Measurements from ENCODE around the gene ZNF322.
"Not testable (repeated sequence)": the region's sequence is repeated elsewhere in the genome, so short reads cannot be mapped to it uniquely, and the experiment has no call there.

Gene ZNF322

GRCh38 chr6:26659042-26659999 lies at the start of gene ZNF322:
Gene ZNF322, minus strand, starts transcription at chr6:26659746. Its CDS starts 21,193 bp downstream, at chr6:26638553.
- peak; percentile 90 to 94 for DNase-seq

GRCh38 chr6:26705780-26706179 lies 46.2 kb upstream of the ZNF322 start:
- DNase-seq = not testable (repeated sequence)

- not testable (repeated sequence) for DNase-seq
Measured at GRCh38 chr6:26705352-26705751, 45.8 kb upstream of the ZNF322 start.

- not testable (repeated sequence) for DNase-seq
Measured at GRCh38 chr6:26701023-26701747, 41.6 kb upstream of the ZNF322 start.

GRCh38 chr6:26697496-26697895 lies 38.0 kb upstream of the ZNF322 start:
- DNase-seq = not testable (repeated sequence)

GRCh38 chr6:26689324-26689947 lies 29.9 kb upstream of the ZNF322 start:
- not testable (repeated sequence) for DNase-seq

GRCh38 chr6:26682435-26683042 lies 23.0 kb upstream of the ZNF322 start:
- not testable (repeated sequence) for DNase-seq

- DNase-seq = not testable (repeated sequence)
Measured at GRCh38 chr6:26673287-26673686, 13.7 kb upstream of the ZNF322 start.

- not testable (repeated sequence) for DNase-seq
Measured at GRCh38 chr6:26670558-26670957, 11.0 kb upstream of the ZNF322 start.

- not testable (repeated sequence) for DNase-seq
Measured at GRCh38 chr6:26670003-26670402, 10.5 kb upstream of the ZNF322 start.

- peak; percentile 32 to 35 for DNase-seq
Measured at GRCh38 chr6:26660000-26660361, 435 bp upstream of the ZNF322 start.

GRCh38 chr6:26657256-26657655 lies 2.3 kb downstream of the ZNF322 start:
- no peak for DNase-seq

GRCh38 chr6:26653007-26653406 lies 6.5 kb downstream of the ZNF322 start:
- no peak for DNase-seq

GRCh38 chr6:26651133-26651781 lies 8.3 kb downstream of the ZNF322 start:
- DNase-seq = no peak

GRCh38 chr6:26646074-26646473 lies 13.5 kb downstream of the ZNF322 start:
- no peak for DNase-seq

- DNase-seq = no peak
Measured at GRCh38 chr6:26640806-26641205, 18.7 kb downstream of the ZNF322 start.

GRCh38 chr6:26629359-26629758 lies 30.2 kb downstream of the ZNF322 start:
- DNase-seq = no peak

GRCh38 chr6:26627843-26628242 lies 31.7 kb downstream of the ZNF322 start:
- DNase-seq = no peak

GRCh38 chr6:26624557-26624956 lies 35.0 kb downstream of the ZNF322 start:
- no peak for DNase-seq

GRCh38 chr6:26623339-26623859 lies 36.1 kb downstream of the ZNF322 start:
- no peak for DNase-seq

- peak; percentile 8 to 33 for DNase-seq
Measured at GRCh38 chr6:26613689-26614683, 45.6 kb downstream of the ZNF322 start.
